Brain pericyte (primary cell): ENCODE measurements around the gene SP8.

Experiments used
- DNase-seq: peaks from one replicate; pipeline ENCODE4 v3.0.0-alpha.2; 2012; ENCODE audit warnings: low read depth, low spot score

The SP8 gene

DNA sequence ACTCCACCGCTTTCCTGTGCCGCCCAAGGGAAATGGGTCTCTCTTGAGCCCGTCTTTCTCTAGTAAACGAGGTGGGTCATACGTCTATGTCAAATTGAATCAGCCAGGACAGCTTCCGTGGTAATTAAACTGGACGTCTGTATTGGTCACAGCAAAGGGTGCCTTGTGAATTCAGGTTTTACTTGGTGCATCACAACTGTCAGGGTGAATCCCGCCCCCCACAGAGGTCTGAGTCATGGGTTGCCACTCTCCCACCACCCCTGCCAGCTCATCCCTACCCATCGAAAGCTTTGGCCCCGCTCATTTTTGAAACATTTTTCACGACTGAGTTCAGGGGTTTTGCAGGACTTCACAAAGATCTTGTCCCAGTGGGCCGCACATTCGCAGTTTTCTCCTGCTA lies 8.0 kb upstream of the SP8 start:
- DNase-seq, result no peak

DNA sequence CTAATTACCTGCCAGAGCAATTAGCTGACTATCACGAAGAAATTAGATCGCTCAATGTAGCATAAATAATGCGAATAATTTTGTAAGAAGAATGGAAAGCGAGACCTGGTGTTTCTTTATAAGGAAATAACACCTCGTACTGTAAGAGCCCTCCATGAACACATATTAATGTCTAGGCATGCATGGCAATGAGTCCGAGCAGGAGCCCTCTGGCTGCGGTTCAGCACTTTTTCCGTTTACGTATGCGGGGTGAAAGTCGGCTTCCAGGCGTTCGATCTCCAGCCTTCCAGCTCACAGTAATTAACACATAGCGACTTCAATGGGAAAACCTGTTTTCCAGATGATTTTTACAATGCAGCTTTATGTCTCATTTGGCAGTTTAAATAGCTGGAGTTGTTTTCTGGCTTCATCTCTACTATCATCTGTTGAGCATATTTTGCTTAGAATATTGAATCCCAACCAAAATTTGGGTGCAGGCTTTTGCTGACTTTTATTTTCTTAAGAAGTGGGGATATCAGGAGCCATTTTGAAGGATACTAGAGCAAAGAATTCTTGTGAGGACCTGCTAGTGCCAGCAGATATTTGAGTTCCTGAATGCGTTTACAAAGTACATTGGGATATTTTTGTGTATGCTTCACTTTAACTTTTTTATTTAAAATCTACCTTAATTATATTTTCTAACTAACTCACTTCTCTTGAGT lies 7.2 kb upstream of the SP8 start:
- no peak for DNase-seq

DNA sequence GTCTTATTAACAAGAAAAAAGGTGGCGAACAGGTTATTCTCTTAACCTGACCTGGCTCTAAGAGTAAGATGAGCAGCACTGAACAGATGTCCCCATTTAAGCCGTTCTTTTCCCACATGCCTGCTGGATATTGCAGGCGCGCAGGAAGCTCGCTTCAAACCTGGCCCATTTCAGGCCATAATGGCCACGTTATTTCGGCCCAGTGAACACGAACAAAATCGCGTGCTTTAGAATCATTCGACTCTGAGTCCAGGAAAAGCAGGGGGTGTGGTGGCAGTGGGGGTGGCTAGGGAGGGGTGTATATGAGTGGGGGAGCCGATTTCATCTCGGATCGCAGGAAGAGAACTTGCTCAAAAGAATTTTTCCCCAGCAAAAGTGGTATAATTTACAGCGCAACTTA lies 6.6 kb upstream of the SP8 start:
- no peak for DNase-seq

DNA sequence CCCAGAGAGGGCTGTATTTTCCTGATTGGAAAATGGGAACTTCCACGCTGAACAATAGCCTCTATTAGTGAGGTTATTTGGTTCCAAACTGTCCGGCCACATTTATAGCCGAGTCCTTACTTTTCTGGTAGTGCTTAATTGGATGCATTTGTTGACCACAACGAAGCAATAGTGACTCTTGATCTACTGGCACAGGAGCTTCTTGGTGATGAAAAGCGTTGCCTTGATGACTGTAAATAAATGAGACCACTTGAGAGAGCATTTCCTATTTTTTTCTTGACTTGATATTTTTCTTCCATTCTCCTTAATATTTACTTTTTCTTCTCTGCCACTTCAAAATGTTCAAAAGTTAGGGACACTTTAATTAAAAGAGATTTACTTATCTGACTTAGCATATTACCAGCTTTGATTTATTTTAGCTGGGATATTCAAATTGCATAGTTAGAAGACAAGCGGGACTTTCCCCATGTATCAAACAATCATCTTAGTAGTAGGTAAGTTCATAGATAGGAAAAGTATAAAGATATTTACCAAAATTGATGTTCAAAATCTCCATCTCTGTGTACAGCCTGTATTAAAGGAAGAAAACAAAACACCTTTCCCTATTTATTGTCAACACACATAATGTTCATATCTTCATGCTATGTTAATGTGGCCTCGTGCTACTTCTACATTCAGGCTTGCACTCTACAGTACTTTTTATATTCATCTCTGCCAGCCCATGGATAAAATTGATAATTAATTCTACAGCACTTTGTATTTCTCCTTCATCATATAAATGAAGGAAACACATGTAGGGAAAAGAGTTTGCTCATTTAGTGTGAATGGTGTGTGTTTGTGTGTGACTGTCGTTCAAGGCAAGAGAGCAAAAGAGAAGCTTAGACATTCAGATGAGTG lies 5.1 kb upstream of the SP8 start:
- DNase-seq, result no peak

DNA sequence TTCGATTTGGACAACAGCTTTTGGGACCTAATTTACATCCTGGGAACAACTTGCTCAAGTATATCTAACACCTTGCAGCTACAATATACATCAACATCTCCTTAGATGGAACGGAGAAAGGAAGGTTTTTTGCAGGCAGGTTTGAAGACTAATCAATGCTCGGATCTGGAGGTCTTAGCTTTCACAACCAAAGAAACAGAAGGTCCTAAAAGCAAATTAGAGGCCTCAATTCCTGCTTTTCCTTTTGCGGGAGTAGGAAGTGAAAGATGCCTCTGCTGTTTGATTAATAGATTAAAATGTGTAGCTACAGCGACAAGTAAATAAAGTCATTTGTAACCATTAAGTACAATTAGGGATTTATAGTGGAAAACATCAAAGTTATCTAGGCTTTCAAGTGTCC lies 3.7 kb upstream of the SP8 start:
- no peak for DNase-seq

DNA sequence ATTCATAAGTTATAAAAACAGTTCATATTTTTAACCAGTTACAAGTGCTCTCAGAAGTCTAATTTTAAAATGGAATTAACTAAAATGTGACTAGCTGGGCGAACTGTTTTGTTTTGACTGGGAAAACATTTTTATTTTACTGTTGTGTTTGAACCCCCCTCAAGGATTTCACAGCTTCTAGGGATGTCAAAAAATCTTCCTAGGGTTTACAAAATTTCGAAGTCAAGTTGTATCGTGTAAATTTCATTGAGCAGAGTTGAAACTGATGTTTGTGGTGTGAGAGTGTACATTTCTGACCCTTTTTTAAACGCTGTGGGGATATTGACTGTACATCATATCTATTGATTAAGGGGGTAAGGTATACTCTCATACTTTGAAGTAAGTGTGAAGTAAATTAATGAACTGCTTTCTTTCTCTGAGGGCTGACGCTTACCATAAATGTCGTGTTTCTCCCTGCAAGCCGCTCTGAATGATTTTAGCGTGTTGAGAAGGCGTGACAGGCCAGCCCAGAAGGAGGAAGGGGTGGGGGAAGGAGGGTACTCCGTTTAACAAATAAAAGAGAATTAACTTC lies 1.8 kb upstream of the SP8 start:
- no peak for DNase-seq

DNA sequence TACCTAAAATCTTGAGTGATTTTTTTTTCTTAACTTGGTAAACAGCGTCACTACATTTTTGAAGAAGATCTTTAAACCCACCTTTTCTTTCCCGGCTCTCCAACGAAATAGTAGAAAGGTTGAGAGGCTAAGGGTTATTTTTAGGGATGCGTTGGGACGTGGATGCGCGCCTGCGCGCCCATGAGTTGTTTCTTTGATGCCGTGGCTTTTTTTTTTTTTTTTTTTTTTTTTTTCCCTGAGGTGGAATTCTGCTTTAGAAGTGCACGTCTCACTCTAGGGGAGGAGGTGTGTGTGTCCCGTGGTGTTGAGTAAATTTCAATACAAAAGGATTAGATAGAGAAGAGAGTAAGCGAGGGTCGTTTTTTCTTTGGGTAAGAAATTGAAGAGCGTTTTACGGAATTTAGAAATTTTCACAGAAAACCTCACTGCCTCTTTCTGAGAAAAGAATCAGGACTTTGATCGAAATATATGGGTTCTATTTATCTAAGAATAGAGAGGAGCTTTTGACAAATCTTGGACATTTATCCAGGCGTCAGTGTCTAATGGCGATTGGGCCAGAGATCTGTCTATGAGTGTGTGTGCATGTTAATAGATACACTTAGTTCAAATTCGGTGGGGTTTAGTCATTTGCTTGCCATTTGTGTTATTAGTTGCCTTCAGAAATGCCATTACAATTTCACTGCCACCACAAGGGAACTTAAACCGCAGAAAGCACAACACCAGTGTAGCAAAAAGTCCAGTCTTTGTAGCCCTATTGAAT lies 1.2 kb upstream of the SP8 start:
- no peak for DNase-seq

DNA sequence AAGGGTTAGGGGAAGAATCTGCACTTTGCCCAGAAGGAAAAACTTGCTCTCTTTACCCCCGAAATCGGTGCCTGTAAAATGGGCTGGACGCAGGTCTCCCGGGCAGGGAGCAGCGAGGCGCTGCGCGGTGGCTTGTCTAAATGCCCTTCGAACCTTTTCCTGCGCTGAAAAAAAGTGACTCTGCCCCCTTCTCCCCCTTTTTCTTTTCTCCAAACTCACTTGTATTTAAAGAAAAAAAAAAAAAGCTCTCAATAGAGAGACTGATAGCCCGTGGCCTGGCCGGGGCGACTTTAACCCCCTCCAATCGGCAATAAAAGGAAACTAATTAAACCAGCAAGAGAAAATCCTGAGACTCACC lies 286 bp downstream of the SP8 start:
- DNase-seq, result no peak

DNA sequence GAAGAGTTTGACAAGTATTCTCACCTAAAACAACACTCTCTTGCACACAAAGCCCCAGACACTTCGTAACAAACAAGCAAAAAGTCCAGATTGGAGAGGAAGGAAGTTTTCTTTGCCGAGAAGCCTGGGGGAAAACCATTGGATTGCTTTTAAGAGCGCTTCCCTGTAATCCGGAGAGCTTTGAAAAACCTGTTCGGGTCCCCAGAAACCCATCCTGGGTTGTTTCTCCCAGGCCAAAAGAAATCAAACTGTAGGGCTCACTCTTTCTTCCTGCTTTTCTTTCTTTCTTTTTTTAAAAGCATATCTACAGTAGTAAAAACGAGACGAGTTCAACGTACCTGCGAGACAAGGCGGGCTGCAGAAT lies 655 bp downstream of the SP8 start:
- DNase-seq, result no peak

DNA sequence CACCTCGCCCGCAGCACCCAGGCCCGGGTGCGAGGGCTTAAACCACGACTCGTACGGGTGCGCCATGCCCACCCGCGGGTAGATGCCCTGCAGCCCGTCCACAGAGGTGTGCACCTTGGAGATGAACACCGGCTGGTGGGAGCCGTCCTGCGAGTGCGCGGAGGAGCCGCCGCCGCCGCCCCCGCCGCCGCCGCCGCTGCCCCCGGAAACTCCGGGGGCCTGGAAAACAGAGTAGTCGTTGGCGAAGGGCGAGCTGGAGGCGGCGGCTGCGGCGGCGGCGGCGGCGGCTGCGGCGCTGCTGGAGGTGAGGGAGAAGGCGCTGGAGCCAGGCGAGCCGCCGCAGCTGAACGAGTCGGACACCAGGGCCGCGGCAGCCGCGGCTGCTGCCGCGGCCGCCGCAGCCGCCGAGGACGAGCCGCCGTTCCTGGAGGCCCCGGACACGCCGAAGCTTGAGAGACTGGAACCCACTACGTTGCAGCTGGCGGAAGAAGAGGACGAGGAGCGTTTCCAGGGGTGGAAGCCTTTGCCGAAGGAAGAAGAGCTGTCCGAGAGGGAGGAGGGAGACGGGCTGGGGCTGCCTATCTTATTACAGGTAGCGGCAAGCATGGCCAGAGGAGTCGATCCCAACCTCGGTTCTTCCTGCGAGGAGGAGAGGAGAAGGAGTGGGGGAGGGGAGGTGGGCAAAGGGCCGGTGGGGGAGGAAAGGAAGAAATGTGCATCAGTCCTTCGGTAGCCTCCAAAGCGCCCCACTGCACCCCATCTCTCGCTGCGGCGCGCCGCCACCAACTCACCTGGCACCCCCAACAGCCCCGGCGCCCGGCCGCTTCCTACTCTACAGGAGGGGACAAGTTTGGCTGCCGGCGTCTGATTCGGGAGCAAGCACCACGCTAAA lies 1.3 kb downstream of the SP8 start:
- no peak for DNase-seq

DNA sequence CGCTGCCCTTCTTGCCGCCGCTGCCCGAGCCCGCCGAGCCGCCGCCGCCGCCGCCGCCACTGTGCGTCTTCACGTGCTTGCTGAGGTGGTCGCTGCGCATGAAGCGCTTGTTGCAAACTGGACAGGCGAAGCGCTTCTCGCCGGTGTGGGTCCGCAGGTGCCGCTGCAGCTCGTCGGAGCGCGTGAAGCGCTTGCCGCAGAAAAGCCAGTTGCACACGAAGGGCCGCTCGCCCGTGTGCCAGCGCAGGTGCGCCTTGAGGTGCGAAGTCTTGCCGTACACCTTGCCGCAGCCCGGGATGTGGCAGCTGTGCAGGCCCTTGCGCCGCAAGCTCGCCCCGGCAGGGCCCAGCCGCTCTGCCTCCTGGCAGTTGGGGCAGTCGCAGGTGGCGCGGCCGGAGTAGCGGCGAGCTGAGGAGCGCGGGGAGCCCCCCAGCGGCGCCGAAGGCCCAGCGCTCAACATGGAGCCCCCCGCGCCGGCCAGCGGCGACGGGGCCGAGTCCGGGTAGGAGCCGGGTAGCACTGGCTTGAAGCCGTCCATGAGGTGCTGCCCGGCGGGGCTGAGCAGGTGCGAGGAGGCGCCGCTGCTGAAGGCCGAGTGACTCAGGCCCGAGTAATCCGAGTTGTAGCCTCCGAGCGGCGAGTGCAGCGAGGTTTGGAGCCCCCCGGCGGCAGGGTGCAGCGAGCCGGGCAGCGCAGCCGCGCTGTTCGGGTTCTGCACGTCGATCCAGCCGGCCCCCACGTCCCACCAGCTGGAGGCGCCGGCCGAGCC lies 2.1 kb downstream of the SP8 start:
- no peak for DNase-seq

DNA sequence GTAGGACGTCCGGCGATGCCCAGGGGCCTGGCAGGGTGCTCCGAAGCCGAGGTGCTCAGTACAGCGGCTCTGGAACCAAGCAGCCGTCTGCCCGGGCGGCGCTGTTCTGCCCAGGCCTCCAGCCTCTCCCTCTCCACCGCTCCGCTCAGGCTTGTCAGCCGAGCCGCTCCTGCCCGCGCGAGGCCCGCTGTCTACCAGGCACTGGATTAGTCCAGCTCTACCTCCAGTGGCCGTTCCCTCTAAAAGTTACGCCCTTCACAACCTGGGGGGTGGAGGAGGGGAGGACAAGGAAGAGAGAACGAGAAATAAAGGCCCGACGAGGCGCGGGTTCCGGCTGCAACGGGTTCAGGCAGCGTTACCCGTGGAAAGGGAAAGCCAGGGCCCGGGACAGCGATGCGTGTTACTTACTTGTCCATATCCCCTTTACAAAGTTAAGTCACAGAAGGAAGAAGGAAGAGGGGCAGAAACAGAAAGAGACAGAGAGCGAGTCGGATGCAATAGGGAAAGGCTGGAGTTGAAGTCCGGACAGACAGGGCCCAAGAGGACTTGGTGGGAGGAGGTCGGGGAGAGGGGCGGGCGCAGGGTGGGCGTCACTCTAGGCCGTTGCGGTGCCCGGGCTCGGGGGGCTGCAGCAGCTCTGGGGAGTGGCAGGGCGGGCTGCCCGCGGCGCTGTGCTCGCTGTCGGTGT lies 2.8 kb downstream of the SP8 start:
- DNase-seq, result no peak

DNA sequence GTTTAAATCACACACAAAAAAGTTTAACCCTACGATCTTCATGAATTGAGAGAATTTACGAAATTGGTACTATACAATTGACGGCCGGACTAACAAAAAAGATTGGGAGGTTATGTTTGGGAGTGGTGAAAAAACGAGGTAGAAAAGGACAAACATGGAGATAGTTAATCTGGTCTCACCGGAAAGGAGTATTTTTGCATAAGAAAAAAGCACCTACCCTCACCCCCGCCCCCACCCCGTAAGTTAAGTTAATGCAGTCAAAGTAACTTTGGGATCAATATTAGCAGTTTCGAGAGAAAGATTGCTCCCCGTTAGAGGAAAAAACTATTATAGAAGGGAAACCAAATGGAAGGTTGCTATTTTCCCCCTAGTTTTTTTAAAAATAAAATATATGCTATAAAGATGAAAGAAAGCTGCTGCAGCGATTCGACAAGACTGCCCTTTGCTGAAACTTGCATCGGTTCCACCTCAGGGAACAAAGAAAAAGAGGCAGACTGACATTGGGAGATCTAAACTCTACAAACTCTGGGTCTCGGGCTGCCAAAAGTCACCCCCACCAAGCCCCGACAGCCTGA lies 3.5 kb downstream of the SP8 start:
- no peak for DNase-seq

DNA sequence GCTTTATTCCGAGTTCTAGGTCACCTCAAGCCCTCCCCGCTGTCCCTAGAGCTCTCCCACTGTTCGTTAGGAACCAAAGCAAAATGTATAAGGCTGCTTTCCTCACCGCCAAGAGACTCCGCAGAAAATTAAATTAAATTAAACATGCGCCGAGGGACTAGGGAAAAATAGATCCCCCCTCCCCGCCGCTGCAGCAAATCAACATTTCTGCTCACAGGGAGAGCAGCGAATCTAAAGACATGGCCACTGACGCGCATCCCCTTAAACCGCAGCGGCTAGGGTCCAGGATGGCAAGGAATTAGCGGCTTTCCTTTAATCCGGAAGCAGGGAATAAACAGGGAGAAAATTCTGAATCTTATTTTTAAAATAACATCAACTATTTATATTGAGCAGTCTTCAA lies 7.6 kb downstream of the SP8 start:
- DNase-seq, result no peak

DNA sequence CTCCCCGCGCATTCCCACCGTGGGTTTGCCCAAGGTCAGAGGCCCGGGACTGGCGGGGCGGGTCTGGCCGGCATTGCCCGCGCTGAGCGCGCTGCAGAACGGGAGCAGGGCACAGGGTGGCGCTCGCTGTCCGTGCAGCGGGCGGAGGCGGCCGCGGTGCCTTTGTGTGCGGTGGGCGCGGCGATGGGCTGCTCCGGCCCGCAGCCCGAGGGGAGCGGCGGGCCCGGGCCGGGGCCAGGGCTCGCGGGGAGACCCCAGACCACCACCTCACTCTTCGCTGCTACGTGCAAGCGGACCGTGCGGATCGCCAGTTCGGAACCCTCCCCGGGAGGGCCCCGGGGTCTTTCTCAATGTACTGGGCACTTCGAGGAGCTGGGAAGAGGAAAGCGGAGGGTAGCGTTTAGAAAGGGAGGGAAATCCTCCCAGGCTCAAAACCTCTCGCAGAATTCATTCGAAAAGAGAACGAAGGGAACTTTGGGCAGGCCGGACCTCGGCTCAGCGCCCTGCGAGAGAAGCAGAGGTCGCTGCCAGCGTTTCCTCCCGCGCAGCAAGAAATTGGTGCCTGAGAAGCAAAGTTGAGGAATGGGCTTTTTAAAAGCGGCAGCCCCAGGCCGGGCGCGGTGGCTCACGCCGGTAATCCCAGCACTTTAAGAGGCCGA lies 8.5 kb downstream of the SP8 start:
- no peak for DNase-seq

DNA sequence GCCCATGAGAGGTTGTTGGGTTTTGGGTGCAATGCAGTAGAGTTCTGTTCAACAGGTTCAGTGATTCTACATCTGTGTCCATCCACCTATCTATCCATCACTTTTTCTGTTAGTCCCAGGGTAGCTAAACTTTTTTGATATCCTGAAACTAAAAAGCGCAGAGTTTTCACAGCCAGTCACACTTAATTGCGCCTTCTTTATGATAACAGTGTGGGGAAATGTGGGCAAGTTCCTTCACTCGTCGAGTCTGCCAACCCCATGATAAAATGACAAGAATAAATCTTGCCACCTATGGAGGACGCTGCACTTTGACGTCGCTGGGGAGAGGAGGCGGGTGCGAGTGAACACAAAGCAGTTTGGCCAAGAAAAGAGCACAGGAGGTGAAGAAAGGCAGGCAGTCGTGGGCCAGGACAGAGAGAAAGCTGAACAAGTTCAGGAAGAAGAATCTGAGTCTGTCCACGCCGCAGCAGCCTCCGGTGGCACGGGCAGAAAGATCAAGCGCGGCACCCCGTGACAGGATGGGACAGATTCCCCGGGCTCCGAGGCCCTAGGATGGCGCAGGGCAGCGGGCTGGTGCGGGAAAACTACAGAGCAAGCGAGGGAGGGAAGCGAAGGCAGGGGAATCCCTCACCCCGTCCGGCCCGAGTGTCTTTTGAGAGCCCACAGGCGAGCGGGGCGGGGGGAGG lies 9.2 kb downstream of the SP8 start:
- DNase-seq, result no peak

DNA sequence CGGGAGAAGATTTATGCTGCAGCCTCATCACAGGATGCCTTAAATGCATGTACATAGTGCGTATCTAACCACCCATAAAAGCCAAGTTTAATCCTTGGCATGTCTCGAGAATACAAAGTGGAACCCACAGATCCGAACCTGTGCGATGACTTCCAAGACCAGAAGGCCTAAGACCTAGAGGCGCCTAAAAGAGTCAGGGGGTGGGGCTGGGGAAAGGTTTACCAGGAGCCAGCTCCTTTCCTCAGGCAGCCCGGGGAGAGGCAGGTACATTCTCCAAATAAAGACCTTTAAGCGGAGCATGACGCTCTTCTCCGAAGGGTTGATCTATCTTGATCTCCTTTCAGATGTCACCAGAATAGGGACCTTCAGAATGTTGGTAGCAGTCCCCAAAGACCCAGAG lies 9.7 kb downstream of the SP8 start:
- no peak for DNase-seq

DNA sequence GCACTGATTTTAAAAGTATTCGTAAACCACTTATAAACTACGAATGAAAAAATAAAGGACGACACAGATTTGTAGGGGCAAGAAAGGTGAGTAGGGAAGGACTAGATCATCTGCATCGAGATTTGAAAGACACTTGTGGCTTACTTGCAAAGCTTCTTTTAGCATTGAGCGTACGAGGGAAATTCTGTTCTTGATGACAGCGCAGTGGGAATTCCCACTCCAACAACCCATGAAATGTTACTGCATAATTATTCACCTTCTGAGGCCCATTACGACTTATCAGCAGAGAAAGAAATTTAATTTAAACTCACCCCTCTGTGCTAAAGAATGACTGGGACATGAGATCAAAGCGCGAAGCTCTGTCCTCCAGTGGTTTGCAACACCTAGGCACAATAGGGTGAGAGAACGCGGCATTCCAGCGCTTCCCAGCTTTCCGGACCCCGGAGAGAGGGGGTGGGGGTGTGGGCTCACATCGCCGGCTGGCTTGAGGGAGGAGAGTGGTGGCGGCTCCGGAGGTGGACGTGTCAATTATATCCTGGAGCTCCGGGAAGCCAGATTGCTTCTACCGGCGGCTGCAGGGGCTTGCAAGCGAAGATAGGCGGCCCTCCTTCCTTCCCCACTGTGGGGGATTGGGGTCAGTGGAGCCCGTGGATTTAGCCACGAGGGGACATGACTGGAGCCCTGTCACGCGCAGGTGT lies 10.3 kb downstream of the SP8 start:
- DNase-seq, result no peak
